Stomach (tissue), 19 donors: ENCODE data around the gene NFE2L3. TPM values are rescaled to one million over a fixed set of nuclear protein-coding genes. Genes with fewer than 3 reads are reported as not detected.

Source experiments
- DNase-seq, 2 donors: peaks; one replicate each; pipeline versions ENCODE4 v3.0.0 to v3.0.0-alpha.2; 2013 to 2019
- H3K27ac ChIP-seq, 5 donors: fragments of 200-600 bp in 4 of 5; sonication (generic) in 4 of 5; one replicate each; pipeline ENCODE4 v1.5.1; 2013 to 2019; ENCODE audit warnings: mild to moderate bottlenecking in 1 of 5, moderate library complexity in 1 of 5
- H3K27me3 ChIP-seq, 3 donors: fragments of 200-600 bp; sonication (generic); one replicate each; pipeline ENCODE4 v1.5.1; 2017 to 2019; ENCODE audit warnings: mixed run types in 1 of 3
- H3K36me3 ChIP-seq, 4 donors: fragments of 200-600 bp; sonication (generic); 1 replicate in 3 of 4; 2 replicates in 1 of 4; pipeline ENCODE4 v1.5.1; 2016 to 2019
- H3K4me1 ChIP-seq, 4 donors: fragments of 200-600 bp; sonication (generic); one replicate each; pipeline ENCODE4 v1.5.1; 2016 to 2019
- H3K4me3 ChIP-seq, 4 donors: fragments of 200-600 bp; sonication (generic) in 3 of 4; one replicate each; pipeline ENCODE4 v1.5.1; 2016 to 2019; ENCODE audit warnings: mild to moderate bottlenecking in 1 of 4
- H3K9me3 ChIP-seq, 4 donors: fragments of 200-600 bp; sonication (generic); one replicate each; pipeline ENCODE4 v1.5.1; 2016 to 2019
- CTCF ChIP-seq, 7 experiments: fragments of 450-650 bp in 4 of 7; fragments of 200-600 bp in 3 of 7; sonication (generic) in 3 of 7; IDR thresholded peaks; one replicate each; pipeline ENCODE4 v1.5.1; 2016 to 2019; ENCODE audit warnings: antibody characterized with exemption in 7 of 7, control low read depth in 2 of 7, mild to moderate bottlenecking in 1 of 7
- EP300 ChIP-seq: sonication (generic); formaldehyde crosslinking; IDR thresholded peaks from one replicate; pipeline ENCODE4 v1.6.1; 2017; ENCODE audit warnings: antibody characterized with exemption
- POLR2A ChIP-seq, 4 donors: fragments of 450-650 bp; IDR thresholded peaks; one replicate each; pipeline ENCODE4 v1.6.1; 2016; ENCODE audit warnings: antibody characterized with exemption in 4 of 4, control low read depth in 2 of 4, mild to moderate bottlenecking in 1 of 4, moderate library complexity in 1 of 4
- POLR2AphosphoS5 ChIP-seq, 3 donors: sonication (generic); formaldehyde crosslinking; IDR thresholded peaks; one replicate each; pipeline ENCODE4 v1.6.1; 2016; ENCODE audit warnings: antibody characterized with exemption in 3 of 3
- WGBS, 5 donors: extraction: QIAGEN DNeasy Blood & Tissue Kit in 3 of 5; methylation state at CpG; one replicate each; pipeline versions ENCODE4 v1.1.5 to v1.1.7; 2013 to 2018; 5-methylcytosine and 5-hydroxymethylcytosine counted together
- intact Hi-C: fragments of 100-400 bp; cut with DNase I; formaldehyde crosslinking; loops from one replicate; pipeline ENCODE4 v1.15.1; 2023; ENCODE audit warnings: low total_unique reads
- long read RNA-seq, 10 donors: transcript quantifications; one replicate each; lab custom pipeline, GENCODE V29; 2026
- polyA plus RNA-seq, 3 donors: library from polyadenylated mRNA; stranded (reverse); fragments of 200-250 nt; gene quantifications; one replicate each; pipeline ENCODE4 v1.2.3, GENCODE V29; 2013
- total RNA-seq, 5 donors: library from RNA; depleted of rRNA; stranded (reverse); fragments of >200 nt; gene quantifications; one replicate each; pipeline versions ENCODE4 v1.1.0 to v1.2.3, GENCODE V29; 2014 to 2016
- donor health status: healthy with polysubstance abuse.
- donor health status: Bipolar disorder and iron deficiency.
- donor health status: healthy.

Gene NFE2L3
- 1 to 10 TPM in 4 of 5 donors, not detected in 1; 4.9 to 7.7 (median 5.8) TPM for total RNA-seq
- polyA plus RNA-seq: 1 to 10 TPM; 1.4 to 4.4 (median 2.2) TPM
- long read RNA-seq, donor 1, transcript NFE2L3-201 (4 exons, 3,686 nt): major isoform, 5 of 378 reads
- long read RNA-seq, donor 1, partial matches to known transcripts: 364 of 378 reads
- long read RNA-seq, donor 1, other reads (novel, unspliced or antisense): 6 of 378 reads
- long read RNA-seq, donor 2, transcript NFE2L3-202 (1 exons, 2,258 nt): major isoform, 6 of 615 reads
- long read RNA-seq, donor 2, partial matches to known transcripts: 557 of 615 reads
- long read RNA-seq, donor 2, other reads (novel, unspliced or antisense): 51 of 615 reads
- long read RNA-seq, donor 3, transcript NFE2L3-202 (1 exons, 2,258 nt): major isoform, 6 of 517 reads
- long read RNA-seq, donor 3, partial matches to known transcripts: 450 of 517 reads
- long read RNA-seq, donor 3, other reads (novel, unspliced or antisense): 61 of 517 reads
- long read RNA-seq, donor 4, partial matches to known transcripts: 0 of 1 reads
- long read RNA-seq, donor 4, other reads (novel, unspliced or antisense): 0 of 1 reads
- long read RNA-seq, donor 5, partial matches to known transcripts: 0 of 1 reads
- long read RNA-seq, donor 5, other reads (novel, unspliced or antisense): 0 of 1 reads
- long read RNA-seq, donor 6, transcript NFE2L3-202 (1 exons, 2,258 nt): major isoform, 13 of 1,024 reads
- long read RNA-seq, donor 6, partial matches to known transcripts: 850 of 1,024 reads
- long read RNA-seq, donor 6, other reads (novel, unspliced or antisense): 159 of 1,024 reads
- long read RNA-seq, donor 7, partial matches to known transcripts: 0 of 4 reads
- long read RNA-seq, donor 7, other reads (novel, unspliced or antisense): 0 of 4 reads
- long read RNA-seq, donor 8, transcript NFE2L3-202 (1 exons, 2,258 nt): minor isoform, 5 of 799 reads
- long read RNA-seq, donor 8, transcript NFE2L3-201 (4 exons, 3,686 nt): major isoform, 10 of 799 reads
- long read RNA-seq, donor 8, partial matches to known transcripts: 689 of 799 reads
- long read RNA-seq, donor 8, other reads (novel, unspliced or antisense): 95 of 799 reads
- long read RNA-seq, donor 9, transcript NFE2L3-202 (1 exons, 2,258 nt): major isoform, 8 of 910 reads
- long read RNA-seq, donor 9, partial matches to known transcripts: 722 of 910 reads
- long read RNA-seq, donor 9, other reads (novel, unspliced or antisense): 180 of 910 reads
- long read RNA-seq, donor 10, partial matches to known transcripts: 0 of 4 reads
- long read RNA-seq, donor 10, other reads (novel, unspliced or antisense): 0 of 4 reads

- H3K36me3 ChIP-seq: no peaks in the 10 kb centered on the region
- intact Hi-C loops: no loop called here
- H3K4me1 ChIP-seq: peaks cover 22 to 55% (median 42%) of the 10 kb centered on the region in 4 donors
- peak within 1 kb of the TSS; percentile 59 to 76 (median 64) for H3K4me3 ChIP-seq
- no peak for TF ChIP-seq EP300
- peak in 2 of 7 experiments; percentile 12 to 62 for TF ChIP-seq CTCF (IDR thresholded peaks at IDR 0.05)
- TF ChIP-seq POLR2AphosphoS5 (IDR thresholded peaks at IDR 0.05): peak in 2 of 3 donors; percentile 12 to 39
- no peaks in the 10 kb centered on the region for H3K9me3 ChIP-seq
- H3K27me3 ChIP-seq: peaks cover 0 to 42% (median 6%) of the 10 kb centered on the region in 3 donors
- peak within 1 kb of the TSS; percentile 63 to 84 (median 77) for H3K27ac ChIP-seq
- WGBS, 5 donors: 0 to 6% (median 2%) methylated on average over 2 to 95 of the region's 95 CpGs
- peak; percentile 90 to 94 for DNase-seq
These were observed at the start of gene NFE2L3 for GRCh38 chr7:26151953-26152781. Gene NFE2L3 (plus strand): TSS chr7:26152198. CDS start chr7:26152499, 301 bp downstream.

GRCh38 chr7:26103596-26103995 lies 48.4 kb upstream of the NFE2L3 start:
- TF ChIP-seq POLR2AphosphoS5 (IDR thresholded peaks at IDR 0.05) (no peak), POLR2A (IDR thresholded peaks at IDR 0.05) (no peak), CTCF (IDR thresholded peaks at IDR 0.05) (no peak), EP300 (no peak)
- H3K36me3 ChIP-seq: no peaks in the 10 kb centered on the region
- intact Hi-C loops: no loop called here
- peaks cover 0 to 15% (median 0%) of the 10 kb centered on the region in 3 donors for H3K27me3 ChIP-seq
- 69 to 90% (median 81%) methylated on average over 3 of the region's 3 CpGs for WGBS, 5 donors
- DNase-seq: no peak
- no peak overlapping the region for H3K27ac ChIP-seq
- H3K4me3 ChIP-seq: no peak overlapping the region
- no peaks in the 10 kb centered on the region for H3K9me3 ChIP-seq
- H3K4me1 ChIP-seq: no peaks in the 10 kb centered on the region

DNA sequence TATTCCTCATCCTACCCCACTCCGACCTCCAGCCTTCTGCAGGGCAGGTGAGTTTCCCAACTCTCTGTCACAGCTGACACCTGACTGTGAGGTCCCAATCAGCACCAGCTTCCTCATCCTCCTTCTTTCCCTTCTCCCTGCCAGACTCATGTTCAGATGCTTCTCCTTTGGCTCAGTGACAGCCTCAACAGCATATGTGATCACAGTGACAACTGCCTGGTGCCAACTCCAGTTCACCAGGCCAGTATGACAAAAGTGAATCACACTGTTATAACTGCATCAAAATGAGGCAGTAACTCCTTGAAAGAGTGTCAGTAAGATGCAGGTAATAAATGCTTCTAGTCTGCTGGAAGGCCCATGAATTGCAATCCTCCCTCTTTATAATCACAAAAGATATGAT lies 46.8 kb upstream of the NFE2L3 start:
- TF ChIP-seq CTCF (IDR thresholded peaks at IDR 0.05) (no peak), POLR2A (IDR thresholded peaks at IDR 0.05) (no peak), EP300 (no peak), POLR2AphosphoS5 (IDR thresholded peaks at IDR 0.05) (no peak)
- 70 to 100% (median 89%) methylated on average over 1 of the region's 1 CpG for WGBS, 5 donors

More for the DNA sequence above, 46.8 kb upstream of the NFE2L3 start:
- H3K27ac ChIP-seq: no peak overlapping the region
- no peaks in the 10 kb centered on the region for H3K9me3 ChIP-seq
- H3K4me3 ChIP-seq: no peak overlapping the region
- intact Hi-C loops: no loop called here
- DNase-seq: no peak
- no peaks in the 10 kb centered on the region for H3K36me3 ChIP-seq
- peaks cover 0 to 15% (median 0%) of the 10 kb centered on the region in 3 donors for H3K27me3 ChIP-seq
- H3K4me1 ChIP-seq: no peaks in the 10 kb centered on the region
